HCT116 (cell line): ENCODE results near the gene INSL3. TPM values are rescaled to one million over a fixed set of nuclear protein-coding genes. Genes with fewer than 3 reads are reported as not detected.

ENCODE experiments used
- ATAC-seq: fragments of 200-7000 bp; cut with Tn5 transposase; 2 replicates; pipeline ENCODE4 v1.9.1; 2020; ENCODE audit warnings: mild to moderate bottlenecking, moderate library complexity
- BruUV-seq: library from RNA; stranded (reverse); fragments of 400-500 nt; replicated peaks from 2 replicates; lab custom pipeline; 2021; lab: Mats Ljungman, UMichigan
- CTCF ChIA-PET: fragments of 300-600 bp; sonication (Branson Sonifier 250); formaldehyde crosslinking; loops from one replicate; lab custom pipeline; 2021; ENCODE audit warnings: antibody characterized with exemption; lab: Charles Lee
- POLR2A ChIA-PET: fragments of 300-600, 350-600 bp; sonication (Branson Sonifier 250); formaldehyde crosslinking; loops from one replicate; lab custom pipeline; 2021; ENCODE audit warnings: antibody characterized with exemption; lab: Charles Lee
- RAD21 ChIA-PET, 2 experiments: fragments of 300-600 bp; sonication (Branson Sonifier 250); formaldehyde crosslinking; loops; one replicate each; lab custom pipeline; 2023; ENCODE audit warnings: low total read pairs in 2 of 2; ENCODE audit not compliant: uncharacterized antibody in 2 of 2, unreplicated experiment in 2 of 2, low non-redundant PET in 1 of 2; lab: Charles Lee
- DNase-seq: peaks from one replicate; pipeline ENCODE4 v3.0.0-alpha.2; 2010; ENCODE audit warnings: low read depth, low spot score
- H2AFZ ChIP-seq: fragments of 200-600 bp; shearing (Covaris generic), sonication (generic); 2 replicates; pipeline ENCODE4 v1.6.1; 2017; ENCODE audit warnings: low read depth, mixed run types, mixed read lengths, antibody characterized with exemption, low read length; ENCODE audit not compliant: poor library complexity, severe bottlenecking
- H3K27ac ChIP-seq: 2 replicates; pipeline ENCODE4 v1.5.1; 2012; ENCODE audit warnings: low read depth, low read length
- H3K27me3 ChIP-seq: fragments of 200-600 bp; sonication (generic); 2 replicates; pipeline ENCODE4 v1.6.1; 2016; ENCODE audit warnings: mixed run types, low read length, mixed read lengths; ENCODE audit not compliant: insufficient read depth
- H3K36me3 ChIP-seq, 2 experiments: fragments of 200-500 bp in 1 of 2; fragments of 200-600 bp in 1 of 2; sonication (Bioruptor generic) in 1 of 2; sonication (generic) in 1 of 2; 2 replicates each; pipeline versions ENCODE4 v1.5.1 to v1.6.1; 2014 to 2016; ENCODE audit warnings: low read length in 2 of 2, inconsistent platforms in 1 of 2, mixed read lengths in 1 of 2, mixed run types in 1 of 2; ENCODE audit not compliant: insufficient read depth in 2 of 2, control insufficient read depth in 1 of 2
- H3K4me1 ChIP-seq, 2 experiments: fragments of 200-600 bp in 1 of 2; sonication (generic) in 1 of 2; 2 replicates each; pipeline versions ENCODE4 v1.5.1 to v1.6.1; 2012 to 2017; ENCODE audit warnings: low read length in 2 of 2, inconsistent platforms in 1 of 2, mild to moderate bottlenecking in 1 of 2, mixed read lengths in 1 of 2, mixed run types in 1 of 2, moderate library complexity in 1 of 2; ENCODE audit not compliant: insufficient read depth in 2 of 2, control insufficient read depth in 1 of 2
- H3K4me2 ChIP-seq: fragments of 200-600 bp; sonication (generic); 2 replicates; pipeline ENCODE4 v1.6.1; 2017; ENCODE audit warnings: mixed run types, low read length, mixed read lengths
- H3K4me3 ChIP-seq, 2 experiments: fragments of 200-600 bp in 1 of 2; sonication (generic) in 1 of 2; replicated peaks in 1 of 2; 2 replicates each; pipeline ENCODE4 v1.5.1; 2011 to 2016; ENCODE audit warnings: low read length in 2 of 2, control low read depth in 1 of 2, low read depth in 1 of 2, mild to moderate bottlenecking in 1 of 2, mixed read lengths in 1 of 2, mixed run types in 1 of 2
- H3K79me2 ChIP-seq: fragments of 200-600 bp; sonication (generic); 2 replicates; pipeline ENCODE4 v1.6.1; 2017; ENCODE audit warnings: mild to moderate bottlenecking, mixed run types, low read length, moderate library complexity, mixed read lengths; ENCODE audit not compliant: insufficient read depth
- H3K9ac ChIP-seq: fragments of 200-600 bp; sonication (generic); 2 replicates; pipeline ENCODE4 v1.6.1; 2016; ENCODE audit warnings: low read length, mixed read lengths
- H3K9me2 ChIP-seq: fragments of 200-600 bp; sonication (generic), shearing (Covaris generic); 2 replicates; pipeline ENCODE4 v1.6.1; 2017; ENCODE audit warnings: mixed run types, mild to moderate bottlenecking, moderate library complexity; ENCODE audit not compliant: insufficient read depth
- H3K9me3 ChIP-seq, 2 experiments: fragments of 200-500 bp in 1 of 2; fragments of 200-600 bp in 1 of 2; sonication (Bioruptor generic) in 1 of 2; sonication (generic) in 1 of 2; 2 replicates each; pipeline ENCODE4 v1.6.1; 2014 to 2017; ENCODE audit warnings: low read length in 2 of 2, mixed read lengths in 2 of 2, inconsistent platforms in 1 of 2, low read depth in 1 of 2, mild to moderate bottlenecking in 1 of 2, mixed run types in 1 of 2, moderate library complexity in 1 of 2; ENCODE audit not compliant: control insufficient read depth in 1 of 2, insufficient read depth in 1 of 2
- H4K20me1 ChIP-seq: fragments of 200-600 bp; sonication (generic), shearing (Covaris generic); 2 replicates; pipeline ENCODE4 v1.6.1; 2017; ENCODE audit warnings: mixed run types, mild to moderate bottlenecking, moderate library complexity; ENCODE audit not compliant: insufficient read depth
- CTCF ChIP-seq, 3 experiments: fragments of 200-600 bp in 1 of 3; sonication (generic) in 1 of 3; IDR thresholded peaks in 2 of 3; conservative IDR thresholded peaks in 1 of 3; 2 replicates each; pipeline ENCODE4 v1.5.1; 2012 to 2017; ENCODE audit warnings: low read depth in 2 of 3, low read length in 2 of 3, antibody characterized with exemption in 1 of 3, borderline replicate concordance in 1 of 3, control low read depth in 1 of 3, mild to moderate bottlenecking in 1 of 3, mixed read lengths in 1 of 3, mixed run types in 1 of 3, moderate library complexity in 1 of 3; ENCODE audit not compliant: insufficient read depth in 1 of 3
- JUND ChIP-seq: IDR thresholded peaks from 2 replicates; pipeline ENCODE4 v1.6.1; 2012
- MAX ChIP-seq: IDR thresholded peaks from 2 replicates; pipeline ENCODE4 v1.6.1; 2012
- POLR2AphosphoS5 ChIP-seq: IDR thresholded peaks from 2 replicates; pipeline ENCODE4 v1.6.1; 2011; ENCODE audit warnings: mild to moderate bottlenecking, low read depth, low read length, moderate library complexity
- TCF7L2 ChIP-seq: IDR thresholded peaks from 2 replicates; pipeline ENCODE4 v1.7.0; 2011; ENCODE audit warnings: borderline replicate concordance, inconsistent platforms; ENCODE audit not compliant: insufficient read depth, insufficient read length; ENCODE audit errors: extremely low read depth
- ZBTB33 ChIP-seq: IDR thresholded peaks from 2 replicates; pipeline ENCODE4 v1.6.1; 2011; ENCODE audit warnings: mild to moderate bottlenecking, low read length, moderate library complexity; ENCODE audit not compliant: insufficient replicate concordance; ENCODE audit errors: extremely low read depth
- intact Hi-C: fragments of 100-400 bp; cut with micrococcal nuclease; formaldehyde crosslinking; loops from 2 replicates; pipeline ENCODE4 v1.10.0; 2022
- total RNA-seq: library from RNA; stranded (reverse); gene quantifications from one replicate; pipeline ENCODE4 v1.2.1, GENCODE V29; 2021; ENCODE audit not compliant: unreplicated experiment

The INSL3 gene
- total RNA-seq, 1 experiment from 2014 or later = 0.96 TPM

GRCh38 chr19:17861542-17862402 is 40.5 kb upstream of the INSL3 start:
- TF ChIP-seq TCF7L2 (no peak), MAX (no peak), ZBTB33 (no peak), POLR2AphosphoS5 (0 out of 2 replicates have a peak, but pooled peaks have one; percentile 32), CTCF (IDR thresholded peaks at IDR 0.05 in 2 of 3, conservative IDR thresholded peaks at IDR 0.05 in 1 of 3; ENCODE audit: borderline replicate concordance in 1 of 3, insufficient read depth in 1 of 3, low read depth in 2 of 3, low read length in 2 of 3) (no peak), JUND (no peak)
- H3K27ac ChIP-seq = peak overlapping the region; percentile 84
- peaks cover 39 to 61% of the 10 kb centered on the region in 2 experiments for H3K4me1 ChIP-seq
- no peaks in the 10 kb centered on the region for H3K9me2 ChIP-seq
- peak overlapping the region; percentile 82 to 93 for H3K4me3 ChIP-seq
- DNase-seq (no peak), ATAC-seq (no peak)
- H3K27me3 ChIP-seq = no peaks in the 10 kb centered on the region
- POLR2A ChIA-PET = interaction anchor here (1.1 kb wide), 1 partner anchor 88 kb away, joined by 3 read pairs; no protein-coding TSS in a partner anchor
- CTCF ChIA-PET = no interaction called here
- peaks cover 17% of the 10 kb centered on the region; the same call in 1 of the 2 replicates for H4K20me1 ChIP-seq
- H3K9ac ChIP-seq = peak overlapping the region; percentile 100
- peak overlapping the region; percentile 92 for H3K4me2 ChIP-seq
- RAD21 ChIA-PET = no interaction called here
- H3K9me3 ChIP-seq = no peaks in the 10 kb centered on the region
- intact Hi-C loops = no loop called here
- peaks cover 20 to 46% of the 10 kb centered on the region in 2 experiments for H3K36me3 ChIP-seq
- no TSS peak for BruUV-seq
- H2AFZ ChIP-seq = no peak overlapping the region
- H3K79me2 ChIP-seq = peaks cover 41% of the 10 kb centered on the region
